DMS153 (cell line): ENCODE measurements around the gene R3HDM2.

Experiments used
- DNase-seq: peaks from one replicate; lab custom pipeline; 2025; lab: John Stamatoyannopoulos, UW

The R3HDM2 gene

DNA sequence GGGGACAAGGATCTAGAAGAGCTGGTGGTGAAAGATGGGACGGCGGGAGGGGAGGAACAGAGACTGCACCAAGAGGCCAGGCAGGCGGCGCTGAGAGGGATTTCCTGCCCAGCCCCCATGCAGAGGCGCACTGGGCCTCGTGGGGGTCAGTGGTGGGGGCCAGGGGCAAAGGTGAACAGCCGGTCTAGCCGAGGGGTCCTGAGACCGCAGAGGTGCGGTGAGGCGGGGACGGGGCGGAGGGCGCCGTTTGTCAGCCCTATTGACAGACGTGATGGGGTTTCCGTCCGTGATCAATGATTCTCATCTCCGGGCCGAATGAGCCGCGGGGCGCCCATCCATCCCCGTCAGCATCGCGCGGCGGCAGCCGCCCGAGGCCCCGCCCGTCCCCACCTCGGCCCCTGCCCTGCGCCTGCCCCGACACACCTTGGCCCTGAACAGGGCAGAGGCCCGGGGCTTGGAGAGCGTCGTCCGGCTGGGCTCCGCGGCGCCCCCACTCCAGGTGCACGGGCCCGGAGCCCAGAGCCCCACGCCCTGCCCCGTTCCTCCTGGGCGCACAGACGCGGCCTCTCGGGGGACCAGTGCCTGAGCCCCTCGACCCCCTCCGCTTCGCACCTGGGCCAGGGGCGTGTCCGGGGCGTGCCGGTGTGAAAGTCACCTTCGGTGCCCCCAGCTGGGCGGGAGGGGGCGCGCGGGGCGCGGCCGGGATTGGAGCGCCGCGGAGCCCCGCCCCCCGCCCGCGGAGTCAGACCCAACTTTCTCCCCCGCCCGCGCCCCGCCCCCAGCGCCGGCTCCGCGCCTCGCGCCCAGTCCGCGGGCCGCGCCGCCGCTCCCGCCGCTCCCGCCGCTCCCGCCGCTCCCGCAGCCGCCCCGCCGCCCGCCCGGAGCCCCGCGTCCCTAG lies 214.6 kb downstream of the R3HDM2 start, which contains the start of gene NXPH4:
NXPH4 (plus strand) TSS at position 781 of the 898 bp plus-strand sequence. CDS start 176 bp downstream, outside the sequence.
- DNase-seq = peak; percentile 41

DNA sequence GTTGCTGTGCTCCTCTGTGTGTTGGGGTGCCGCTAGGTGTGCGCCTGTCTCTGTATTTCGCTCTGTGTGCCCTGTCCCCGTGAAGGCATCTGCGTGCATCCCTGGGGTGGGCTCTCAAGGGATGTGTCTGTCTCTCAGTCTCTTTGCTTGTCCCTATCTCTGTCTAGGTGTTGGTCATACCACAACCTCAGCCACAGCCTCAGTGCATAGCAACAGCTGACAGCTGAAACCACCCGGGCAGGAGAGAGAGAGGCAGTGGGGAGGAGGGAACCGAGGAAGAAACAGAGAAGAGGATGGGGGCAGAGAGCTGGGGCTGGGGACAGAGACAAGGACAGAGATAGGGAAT lies 215.2 kb downstream of the R3HDM2 start:
- peak; percentile 11 for DNase-seq

DNA sequence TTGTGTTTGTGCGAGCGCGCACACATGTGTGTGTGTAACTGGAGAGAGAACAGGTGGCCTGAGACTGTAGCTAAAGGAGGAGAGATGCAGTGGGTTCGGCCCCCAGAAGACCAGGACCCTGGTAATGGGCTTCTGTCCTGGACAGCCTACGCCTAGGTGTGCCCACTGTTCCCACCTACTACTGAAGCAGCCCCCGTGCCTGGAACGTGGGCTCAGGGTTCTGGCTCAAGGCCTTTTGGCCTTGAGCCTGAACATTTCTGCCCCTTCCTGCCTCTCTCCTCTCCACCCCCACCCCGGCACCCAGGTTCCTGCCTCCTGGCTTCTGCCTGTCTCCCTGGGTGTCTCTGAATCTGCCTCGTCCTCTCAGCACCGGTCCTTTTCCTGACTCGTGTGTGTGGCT lies 215.8 kb downstream of the R3HDM2 start:
- DNase-seq = no peak

DNA sequence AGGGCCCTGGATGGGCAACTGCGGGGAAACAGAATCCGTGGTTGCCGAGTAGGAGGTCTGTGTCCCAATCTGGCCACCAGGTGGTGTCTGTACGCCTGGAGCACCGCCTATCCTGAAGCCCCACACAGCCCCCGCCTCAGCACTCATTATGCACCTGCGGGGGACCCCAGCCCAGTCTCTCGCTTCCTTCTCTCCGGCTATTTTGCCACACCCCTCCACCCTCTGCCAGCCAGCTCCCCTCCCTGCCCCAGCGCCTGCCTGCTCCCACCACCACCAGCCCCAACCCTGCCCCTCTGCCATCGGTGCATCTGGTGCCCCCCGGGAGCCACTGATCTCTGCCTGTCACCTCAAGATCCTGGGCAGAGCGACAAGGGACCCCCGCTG lies 216.5 kb downstream of the R3HDM2 start:
- no peak for DNase-seq

DNA sequence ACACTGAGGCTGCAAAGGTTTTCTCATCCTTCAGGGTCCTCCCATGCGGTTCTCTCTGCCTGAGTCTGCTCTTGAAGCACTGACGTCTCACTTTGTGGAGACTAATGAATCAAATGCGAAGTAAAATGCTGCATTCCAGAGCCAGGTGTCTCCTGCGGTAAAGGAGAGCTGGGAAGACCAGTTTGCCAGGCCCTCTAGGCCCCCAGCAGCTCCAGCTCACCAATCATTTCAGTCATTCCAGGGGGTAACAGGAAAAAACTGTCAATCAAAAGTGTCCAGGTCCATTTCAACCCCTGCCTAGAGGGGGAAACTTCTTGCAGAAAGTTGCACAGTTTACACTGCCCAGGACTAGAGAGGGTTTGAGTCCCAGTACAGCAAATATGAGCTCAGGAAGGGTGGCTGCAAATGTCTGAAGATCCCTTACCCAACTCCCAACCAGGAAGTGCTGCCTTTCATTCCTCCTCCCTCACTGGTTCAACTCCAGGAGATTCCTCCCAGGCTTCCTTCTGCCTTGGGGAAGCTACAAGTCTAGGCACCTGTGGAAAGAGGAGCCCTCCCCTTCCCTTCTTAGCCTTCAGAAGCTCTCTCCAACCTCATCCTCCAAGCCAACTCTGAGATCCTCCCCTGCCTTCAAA lies 217.0 kb downstream of the R3HDM2 start:
- DNase-seq = peak; percentile 27

DNA sequence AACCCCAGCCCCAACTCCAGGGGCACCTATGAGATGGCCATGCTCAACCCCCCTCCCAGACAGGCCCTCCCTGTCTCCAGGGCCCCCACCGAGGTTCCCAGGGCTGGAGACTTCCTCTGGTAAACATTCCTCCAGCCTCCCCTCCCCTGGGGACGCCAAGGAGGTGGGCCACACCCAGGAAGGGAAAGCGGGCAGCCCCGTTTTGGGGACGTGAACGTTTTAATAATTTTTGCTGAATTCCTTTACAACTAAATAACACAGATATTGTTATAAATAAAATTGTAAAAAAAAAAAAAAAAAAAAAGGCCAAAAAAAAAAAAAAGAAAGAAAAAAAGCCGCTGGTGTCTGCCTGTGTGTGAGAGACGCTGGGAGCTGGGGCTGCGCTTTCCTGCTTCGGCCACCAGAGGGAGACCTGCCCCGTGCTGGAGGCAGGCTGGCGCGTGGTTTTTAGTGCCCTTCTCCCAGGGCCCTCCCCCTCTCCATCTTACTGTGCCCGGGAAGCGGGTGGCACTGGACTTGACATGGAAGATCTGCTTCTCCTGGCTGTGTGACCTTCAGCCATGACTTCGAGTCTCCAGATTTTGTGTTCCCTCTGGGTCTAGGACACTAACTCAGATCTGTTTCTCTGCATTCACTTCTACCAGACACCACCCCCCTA lies 217.7 kb downstream of the R3HDM2 start:
- DNase-seq = peak; percentile 65

DNA sequence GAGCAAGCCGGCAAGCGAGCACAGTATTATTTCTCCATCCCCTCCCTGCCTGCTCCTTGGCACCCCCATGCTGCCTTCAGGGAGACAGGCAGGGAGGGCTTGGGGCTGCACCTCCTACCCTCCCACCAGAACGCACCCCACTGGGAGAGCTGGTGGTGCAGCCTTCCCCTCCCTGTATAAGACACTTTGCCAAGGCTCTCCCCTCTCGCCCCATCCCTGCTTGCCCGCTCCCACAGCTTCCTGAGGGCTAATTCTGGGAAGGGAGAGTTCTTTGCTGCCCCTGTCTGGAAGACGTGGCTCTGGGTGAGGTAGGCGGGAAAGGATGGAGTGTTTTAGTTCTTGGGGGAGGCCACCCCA lies 218.2 kb downstream of the R3HDM2 start:
- DNase-seq = no peak

DNA sequence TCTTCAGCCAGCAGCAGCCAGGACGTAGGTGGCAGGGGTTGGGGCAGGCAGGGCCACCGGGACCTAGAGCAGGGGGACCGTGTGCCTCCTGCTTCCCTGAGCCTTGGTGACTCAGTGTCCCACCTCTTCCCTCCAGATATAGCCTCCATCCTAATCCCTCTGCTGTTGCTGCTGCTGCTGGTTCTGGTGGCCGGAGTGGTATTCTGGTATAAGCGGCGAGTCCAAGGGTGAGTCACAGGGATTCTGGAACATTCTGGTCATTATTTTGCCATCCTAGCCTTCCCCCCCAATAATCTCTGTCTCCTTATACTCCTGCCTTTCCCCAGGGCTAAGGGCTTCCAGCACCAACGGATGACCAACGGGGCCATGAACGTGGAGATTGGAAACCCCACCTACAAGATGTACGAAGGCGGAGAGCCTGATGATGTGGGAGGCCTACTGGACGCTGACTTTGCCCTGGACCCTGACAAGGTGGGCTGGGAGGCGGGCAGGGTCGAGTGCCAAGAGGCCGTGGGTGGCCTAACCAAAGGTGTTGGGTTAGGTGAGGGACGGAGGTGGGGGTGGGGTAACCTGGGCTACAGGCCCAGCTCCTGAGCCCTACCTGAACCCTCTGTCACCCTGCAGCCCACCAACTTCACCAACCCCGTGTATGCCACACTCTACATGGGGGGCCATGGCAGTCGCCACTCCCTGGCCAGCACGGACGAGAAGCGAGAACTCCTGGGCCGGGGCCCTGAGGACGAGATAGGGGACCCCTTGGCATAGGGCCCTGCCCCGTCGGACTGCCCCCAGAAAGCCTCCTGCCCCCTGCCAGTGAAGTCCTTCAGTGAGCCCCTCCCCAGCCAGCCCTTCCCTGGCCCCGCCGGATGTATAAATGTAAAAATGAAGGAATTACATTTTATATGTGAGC lies 218.8 kb downstream of the R3HDM2 start:
- no peak for DNase-seq

DNA sequence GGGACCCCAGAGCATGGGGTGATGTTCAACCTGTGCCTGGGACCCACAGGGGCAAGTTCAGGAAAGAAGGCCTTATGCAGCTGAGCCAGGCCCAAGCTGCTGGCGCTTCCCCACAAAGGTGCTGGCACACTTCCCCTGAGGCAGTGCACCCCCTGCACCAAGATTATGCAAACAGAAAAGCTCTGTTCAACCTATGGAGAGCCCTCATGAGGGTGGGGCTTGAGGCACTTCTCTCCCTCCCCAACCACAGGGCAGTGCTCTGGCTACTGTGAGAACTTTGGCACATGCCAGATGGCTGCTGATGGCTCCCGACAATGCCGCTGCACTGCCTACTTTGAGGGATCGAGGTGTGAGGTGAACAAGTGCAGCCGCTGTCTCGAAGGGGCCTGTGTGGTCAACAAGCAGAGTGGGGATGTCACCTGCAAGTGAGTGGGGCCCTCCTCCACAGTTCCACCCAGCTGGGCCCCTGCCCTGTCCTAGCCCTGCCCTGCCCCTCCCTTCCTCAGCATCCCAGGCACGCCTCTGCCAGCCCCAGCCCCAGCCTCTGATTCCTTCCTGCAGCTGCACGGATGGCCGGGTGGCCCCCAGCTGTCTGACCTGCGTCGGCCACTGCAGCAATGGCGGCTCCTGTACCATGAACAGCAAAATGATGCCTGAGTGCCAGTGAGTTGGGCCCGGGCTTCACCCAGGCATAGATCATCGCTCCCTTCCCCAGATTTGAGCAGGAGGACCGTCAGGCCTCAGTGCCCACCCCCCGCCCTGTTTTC lies 219.7 kb downstream of the R3HDM2 start:
- DNase-seq = no peak

DNA sequence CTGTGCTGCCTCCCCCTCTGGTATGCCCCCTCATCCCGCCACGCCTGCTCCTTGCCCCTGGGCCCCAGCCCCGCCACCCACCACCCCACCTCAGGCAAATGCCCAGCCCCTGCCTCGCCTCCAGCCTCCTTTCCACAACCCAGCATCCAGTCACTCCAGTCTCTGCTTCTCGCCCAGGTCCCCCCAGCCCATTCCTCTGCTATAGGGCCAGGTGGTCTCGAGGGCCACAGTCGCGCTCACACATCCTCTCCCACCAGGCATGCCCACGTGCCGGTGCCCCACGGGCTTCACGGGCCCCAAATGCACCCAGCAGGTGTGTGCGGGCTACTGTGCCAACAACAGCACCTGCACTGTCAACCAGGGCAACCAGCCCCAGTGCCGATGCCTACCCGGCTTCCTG lies 220.4 kb downstream of the R3HDM2 start:
- no peak for DNase-seq

DNA sequence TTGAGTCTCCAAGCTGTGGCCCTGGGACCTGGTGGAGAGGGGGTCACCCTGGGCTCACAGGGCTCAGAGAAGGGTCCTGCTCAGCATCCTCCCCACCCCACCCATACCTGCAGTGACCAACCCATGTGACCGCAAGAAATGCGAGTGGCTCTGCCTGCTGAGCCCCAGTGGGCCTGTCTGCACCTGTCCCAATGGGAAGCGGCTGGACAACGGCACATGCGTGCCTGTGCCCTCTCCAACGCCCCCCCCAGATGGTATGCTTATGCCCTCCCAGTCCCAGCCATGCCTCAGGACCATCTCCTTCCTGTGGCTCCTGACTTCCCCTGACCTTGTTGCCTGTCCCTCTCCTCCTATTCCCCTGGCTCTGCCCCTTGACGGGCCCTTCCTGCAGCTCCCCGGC lies 220.9 kb downstream of the R3HDM2 start:
- DNase-seq = no peak

DNA sequence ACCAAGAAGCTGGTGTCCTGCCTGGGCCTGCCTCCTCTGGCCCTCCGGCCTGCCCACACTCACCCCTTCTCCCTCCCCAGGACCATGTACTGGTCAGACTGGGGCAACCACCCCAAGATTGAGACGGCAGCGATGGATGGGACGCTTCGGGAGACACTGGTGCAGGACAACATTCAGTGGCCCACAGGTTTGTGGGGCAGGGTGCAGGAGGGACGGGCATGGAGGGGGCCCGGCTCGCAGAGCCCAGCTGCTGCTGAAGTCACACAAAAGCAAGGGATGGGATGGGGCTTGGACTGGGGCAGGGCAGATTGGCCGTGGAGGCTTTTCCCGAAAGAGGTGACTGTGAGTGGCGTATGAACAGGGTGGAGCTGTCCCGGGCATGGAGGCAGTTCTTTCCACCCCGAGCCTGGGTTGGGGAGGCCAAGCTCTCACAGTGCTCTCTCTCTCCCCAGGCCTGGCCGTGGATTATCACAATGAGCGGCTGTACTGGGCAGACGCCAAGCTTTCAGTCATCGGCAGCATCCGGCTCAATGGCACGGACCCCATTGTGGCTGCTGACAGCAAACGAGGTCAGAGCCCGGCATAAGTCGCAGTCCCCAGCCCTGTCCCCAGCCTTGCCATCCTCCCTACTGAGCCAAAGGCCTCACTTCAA lies 222.1 kb downstream of the R3HDM2 start:
- no peak for DNase-seq

DNA sequence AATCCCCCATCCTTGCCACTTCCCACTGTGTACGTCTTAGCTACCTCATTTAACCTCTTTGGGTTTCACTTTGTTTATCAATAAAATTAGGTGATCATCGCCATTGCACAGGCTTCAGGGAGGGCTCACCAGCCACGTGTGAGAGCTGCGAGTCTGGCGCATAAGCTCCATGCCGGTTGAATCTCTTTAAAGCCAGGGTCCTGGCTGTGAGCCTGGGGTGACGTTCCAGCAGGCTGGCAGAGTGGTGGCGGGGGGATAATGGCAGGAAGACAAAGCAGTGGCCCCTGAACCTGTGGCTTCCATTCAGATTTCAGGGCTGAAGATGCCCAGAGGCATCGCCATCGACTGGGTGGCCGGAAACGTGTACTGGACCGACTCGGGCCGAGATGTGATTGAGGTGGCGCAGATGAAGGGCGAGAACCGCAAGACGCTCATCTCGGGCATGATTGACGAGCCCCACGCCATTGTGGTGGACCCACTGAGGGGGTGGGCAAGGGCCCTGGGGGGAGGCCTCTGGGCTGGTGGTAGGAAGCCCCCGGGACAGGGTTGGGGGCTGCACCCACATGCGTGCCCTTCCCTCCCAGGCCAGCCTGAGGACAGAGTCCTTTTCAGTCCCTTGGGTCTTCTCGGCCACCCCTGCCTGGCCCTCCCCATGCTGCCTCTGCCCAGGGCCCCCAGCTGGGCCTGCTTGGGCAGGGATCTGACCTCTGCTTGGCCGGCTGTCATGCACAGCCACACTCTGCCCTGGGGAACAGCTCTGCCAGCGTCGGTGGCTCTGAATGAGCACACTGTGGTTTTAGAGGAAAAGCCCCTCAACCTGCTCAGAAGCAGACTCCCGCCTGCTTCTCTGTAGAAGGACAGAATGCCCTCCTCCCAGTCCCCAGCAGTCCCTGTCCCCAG lies 222.9 kb downstream of the R3HDM2 start:
- DNase-seq = no peak

DNA sequence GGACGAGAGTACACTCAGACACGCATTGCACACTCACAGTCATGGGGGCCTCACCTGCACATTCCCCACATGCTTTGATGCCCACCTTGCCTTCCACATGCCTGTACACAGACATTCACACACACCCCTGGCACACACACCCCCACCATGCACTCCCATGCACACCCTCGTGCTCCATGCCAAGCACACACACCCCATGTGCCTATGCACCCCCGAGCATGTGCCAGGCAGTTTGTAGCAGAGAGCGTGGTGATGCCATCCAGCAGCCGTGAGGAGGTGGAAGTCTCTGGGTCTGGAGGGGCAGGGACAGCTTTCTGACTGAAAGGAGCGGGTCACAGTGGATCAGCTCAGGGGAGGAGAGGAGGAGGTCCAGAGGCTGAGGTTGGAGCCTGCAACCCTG lies 224.9 kb downstream of the R3HDM2 start:
- no peak for DNase-seq

DNA sequence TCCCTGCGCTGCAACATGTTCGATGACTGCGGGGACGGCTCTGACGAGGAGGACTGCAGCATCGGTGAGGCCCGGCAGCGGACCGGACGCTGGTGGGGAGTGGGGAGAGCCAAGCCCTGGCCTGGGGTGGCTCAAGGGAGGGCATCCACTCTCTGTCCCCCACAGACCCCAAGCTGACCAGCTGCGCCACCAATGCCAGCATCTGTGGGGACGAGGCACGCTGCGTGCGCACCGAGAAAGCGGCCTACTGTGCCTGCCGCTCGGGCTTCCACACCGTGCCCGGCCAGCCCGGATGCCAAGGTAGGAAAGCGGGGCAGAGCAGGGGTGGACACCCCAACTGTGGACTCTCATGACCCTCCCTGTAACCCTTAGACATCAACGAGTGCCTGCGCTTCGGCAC lies 225.7 kb downstream of the R3HDM2 start:
- DNase-seq = no peak

DNA sequence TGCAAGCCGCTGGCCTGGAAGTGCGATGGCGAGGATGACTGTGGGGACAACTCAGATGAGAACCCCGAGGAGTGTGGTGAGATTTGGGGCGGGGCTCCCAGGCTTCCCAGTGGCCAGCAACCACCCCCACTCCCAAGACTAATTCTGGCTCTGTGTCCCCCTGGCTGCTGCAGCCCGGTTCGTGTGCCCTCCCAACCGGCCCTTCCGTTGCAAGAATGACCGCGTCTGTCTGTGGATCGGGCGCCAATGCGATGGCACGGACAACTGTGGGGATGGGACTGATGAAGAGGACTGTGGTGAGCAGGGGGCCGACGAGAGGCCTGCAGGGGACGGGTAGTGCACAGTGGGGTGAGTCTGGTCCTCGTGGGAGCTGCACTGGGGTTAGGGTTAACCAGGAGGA lies 226.4 kb downstream of the R3HDM2 start:
- DNase-seq = no peak

DNA sequence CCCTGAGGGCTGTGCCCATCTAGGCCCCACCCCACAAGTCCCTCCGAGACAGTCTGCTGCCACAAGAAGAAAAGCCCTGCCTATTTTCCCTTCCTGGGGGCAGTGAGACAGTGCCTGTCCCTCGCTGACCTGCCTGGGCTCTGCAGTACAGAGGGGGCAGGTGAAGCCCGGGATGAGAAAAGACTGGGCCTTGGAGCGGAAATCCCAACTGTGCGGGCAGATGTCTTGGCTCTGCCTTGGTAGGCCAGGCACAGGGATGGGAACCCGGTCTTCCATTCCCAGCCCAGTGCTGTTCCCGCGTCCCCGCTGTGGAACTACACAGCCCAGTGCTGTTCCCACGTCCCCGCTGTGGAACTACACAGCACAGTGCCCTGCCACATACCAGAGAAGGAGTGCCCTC lies 227.1 kb downstream of the R3HDM2 start:
- DNase-seq = no peak
